Measurements from ENCODE around the gene VAPB. TPM values are rescaled to one million over a fixed set of nuclear protein-coding genes. Genes with fewer than 3 reads are reported as not detected.

The VAPB gene
- total RNA-seq, 1 donor from 2014 or later: 40.9 TPM

DNA sequence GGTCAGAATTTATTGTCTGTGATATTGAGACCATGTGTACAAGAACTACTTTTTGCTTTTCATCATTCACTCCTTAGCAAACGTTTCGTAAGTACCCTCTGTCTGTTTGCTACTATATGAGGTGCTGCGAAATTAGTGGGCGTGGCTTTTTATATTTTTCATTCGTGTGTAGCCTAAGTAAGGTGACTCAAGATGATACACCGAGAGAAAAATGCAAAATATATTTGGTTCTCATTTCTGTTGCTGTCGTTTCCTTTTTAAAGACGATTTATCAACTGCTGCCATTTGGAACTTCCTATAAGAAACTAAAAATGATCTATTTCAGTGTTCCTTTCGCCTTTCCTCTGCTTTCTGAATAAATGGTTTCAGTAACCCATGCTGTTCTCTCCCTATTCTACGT lies 61.2 kb downstream of the VAPB start:
- H3K4me1 Mint-ChIP-seq (ENCODE audit: low read depth): peaks cover 10% of the 10 kb centered on the region
- no peaks in the 10 kb centered on the region for H3K9me3 Mint-ChIP-seq
- DNase-seq (ENCODE audit: low spot score): no peak
- intact Hi-C loops (cut with micrococcal nuclease): no loop called here
- H3K36me3 Mint-ChIP-seq (ENCODE audit: low read depth): peaks cover 9% of the 10 kb centered on the region
- no peaks in the 10 kb centered on the region for H3K27me3 Mint-ChIP-seq (ENCODE audit: insufficient read depth)
- no peak overlapping the region for H3K4me3 Mint-ChIP-seq
- no peak overlapping the region for H3K27ac Mint-ChIP-seq

DNA sequence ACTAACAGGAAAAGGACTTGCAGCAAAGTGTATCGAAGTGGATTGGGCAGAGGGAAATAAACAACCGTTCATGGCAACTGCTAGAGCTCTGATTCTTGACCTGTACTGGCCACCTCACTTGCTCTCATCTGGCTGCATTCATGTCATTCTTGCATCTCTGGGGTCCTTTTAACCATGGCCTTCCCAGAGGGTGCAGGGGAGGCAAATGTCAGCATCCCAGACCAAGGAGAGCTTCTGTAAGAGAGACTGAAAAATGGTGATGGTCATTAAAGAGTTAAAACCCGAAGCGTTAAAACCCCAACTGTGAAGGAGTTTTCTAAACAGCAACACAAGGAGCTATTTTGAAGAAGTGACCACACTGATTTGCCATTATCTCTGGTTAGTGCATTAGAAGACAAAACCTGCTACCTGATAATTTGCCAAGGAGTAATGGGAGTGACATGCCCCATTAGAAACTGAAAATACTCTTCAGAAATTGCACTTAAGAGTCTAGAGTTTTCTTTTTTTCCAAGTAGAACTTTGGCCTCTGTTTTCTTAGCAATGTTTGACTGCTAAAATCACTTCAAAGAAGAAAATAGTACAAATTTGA lies 63.7 kb downstream of the VAPB start:
- H3K4me1 Mint-ChIP-seq (ENCODE audit: low read depth): peaks cover 5% of the 10 kb centered on the region
- no peaks in the 10 kb centered on the region for H3K27me3 Mint-ChIP-seq (ENCODE audit: insufficient read depth)
- intact Hi-C loops (cut with micrococcal nuclease): no loop called here
- no peaks in the 10 kb centered on the region for H3K9me3 Mint-ChIP-seq
- H3K27ac Mint-ChIP-seq: no peak overlapping the region
- H3K36me3 Mint-ChIP-seq (ENCODE audit: low read depth): peaks cover 10% of the 10 kb centered on the region
- DNase-seq (ENCODE audit: low spot score): no peak
- no peak overlapping the region for H3K4me3 Mint-ChIP-seq

DNA sequence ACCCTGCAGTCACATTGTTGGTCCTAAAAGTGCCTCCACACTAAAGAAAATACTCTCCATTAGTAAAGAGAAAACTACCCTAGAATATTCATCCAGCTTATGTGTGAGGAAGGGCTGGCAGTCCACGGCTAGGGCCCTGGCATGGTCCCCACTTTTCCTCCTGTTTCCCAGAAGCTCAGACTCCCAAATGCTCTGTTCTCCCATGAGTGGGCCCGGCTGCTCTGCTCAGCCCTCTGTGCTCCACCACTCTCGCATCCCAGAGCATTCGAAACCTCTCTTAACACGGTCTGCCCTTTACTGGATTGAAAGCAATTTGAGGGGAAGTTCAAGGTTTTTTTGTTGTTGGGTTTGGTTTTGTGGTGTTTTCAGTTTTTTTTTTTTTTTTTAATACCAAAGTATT lies 64.4 kb downstream of the VAPB start:
- intact Hi-C loops (cut with micrococcal nuclease): no loop called here
- peaks cover 5% of the 10 kb centered on the region for H3K4me1 Mint-ChIP-seq (ENCODE audit: low read depth)
- no peaks in the 10 kb centered on the region for H3K9me3 Mint-ChIP-seq
- H3K36me3 Mint-ChIP-seq (ENCODE audit: low read depth): peaks cover 8% of the 10 kb centered on the region
- H3K27ac Mint-ChIP-seq: no peak overlapping the region
- no peak for DNase-seq (ENCODE audit: low spot score)
- H3K27me3 Mint-ChIP-seq (ENCODE audit: insufficient read depth): no peaks in the 10 kb centered on the region
- no peak overlapping the region for H3K4me3 Mint-ChIP-seq

GRCh38 chr20:58454460-58454859 lies 65.4 kb downstream of the VAPB start:
- no peak overlapping the region for H3K4me3 Mint-ChIP-seq
- DNase-seq (ENCODE audit: low spot score): no peak
- H3K27ac Mint-ChIP-seq: no peak overlapping the region
- H3K27me3 Mint-ChIP-seq (ENCODE audit: insufficient read depth): peaks cover 3% of the 10 kb centered on the region
- H3K36me3 Mint-ChIP-seq (ENCODE audit: low read depth): peaks cover 8% of the 10 kb centered on the region
- intact Hi-C loops (cut with micrococcal nuclease): no loop called here
- no peaks in the 10 kb centered on the region for H3K9me3 Mint-ChIP-seq
- H3K4me1 Mint-ChIP-seq (ENCODE audit: low read depth): peaks cover 5% of the 10 kb centered on the region

DNA sequence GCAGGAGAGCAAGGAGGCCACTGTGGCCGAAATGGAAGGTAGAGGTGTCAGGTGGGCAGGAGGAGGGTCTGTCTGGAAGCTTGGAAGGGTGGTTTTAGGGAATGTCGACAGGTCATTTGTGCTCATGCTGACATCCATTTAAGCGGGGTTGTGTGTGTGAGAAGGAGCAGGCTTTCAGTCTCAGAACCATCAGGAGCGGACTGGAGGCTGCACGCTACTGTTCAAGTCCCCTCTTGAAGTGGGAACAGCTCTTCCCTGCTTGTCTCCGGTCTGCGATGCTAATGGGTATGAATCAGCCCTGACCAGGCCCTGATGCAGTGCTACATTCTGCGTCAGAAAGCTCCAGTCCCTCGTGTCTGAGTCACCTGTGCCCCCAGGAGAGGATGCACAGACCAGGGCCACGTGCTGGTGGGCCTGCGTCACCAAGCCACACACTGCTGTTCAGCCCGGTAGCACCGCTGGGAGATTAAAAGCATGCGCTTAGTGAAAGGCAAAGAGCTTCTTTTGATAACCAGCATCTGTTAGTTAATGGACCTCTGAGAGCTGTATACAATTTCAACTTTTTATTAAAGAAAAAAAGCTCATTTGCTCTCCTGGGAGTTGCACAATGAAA lies 68.2 kb downstream of the VAPB start:
- no peak overlapping the region for H3K27ac Mint-ChIP-seq
- H3K4me1 Mint-ChIP-seq (ENCODE audit: low read depth): no peaks in the 10 kb centered on the region
- H3K36me3 Mint-ChIP-seq (ENCODE audit: low read depth): peaks cover 4% of the 10 kb centered on the region
- no peaks in the 10 kb centered on the region for H3K9me3 Mint-ChIP-seq
- H3K27me3 Mint-ChIP-seq (ENCODE audit: insufficient read depth): peaks cover 3% of the 10 kb centered on the region
- no peak overlapping the region for H3K4me3 Mint-ChIP-seq
- intact Hi-C loops (cut with micrococcal nuclease): no loop called here
- no peak for DNase-seq (ENCODE audit: low spot score)

GRCh38 chr20:58458342-58459057 lies 69.5 kb downstream of the VAPB start:
- H3K9me3 Mint-ChIP-seq: no peaks in the 10 kb centered on the region
- intact Hi-C loops (cut with micrococcal nuclease): no loop called here
- peaks cover 1% of the 10 kb centered on the region for H3K36me3 Mint-ChIP-seq (ENCODE audit: low read depth)
- no peaks in the 10 kb centered on the region for H3K4me1 Mint-ChIP-seq (ENCODE audit: low read depth)
- H3K4me3 Mint-ChIP-seq: no peak overlapping the region
- H3K27me3 Mint-ChIP-seq (ENCODE audit: insufficient read depth): peaks cover 3% of the 10 kb centered on the region
- no peak overlapping the region for H3K27ac Mint-ChIP-seq
- DNase-seq (ENCODE audit: low spot score): no peak

DNA sequence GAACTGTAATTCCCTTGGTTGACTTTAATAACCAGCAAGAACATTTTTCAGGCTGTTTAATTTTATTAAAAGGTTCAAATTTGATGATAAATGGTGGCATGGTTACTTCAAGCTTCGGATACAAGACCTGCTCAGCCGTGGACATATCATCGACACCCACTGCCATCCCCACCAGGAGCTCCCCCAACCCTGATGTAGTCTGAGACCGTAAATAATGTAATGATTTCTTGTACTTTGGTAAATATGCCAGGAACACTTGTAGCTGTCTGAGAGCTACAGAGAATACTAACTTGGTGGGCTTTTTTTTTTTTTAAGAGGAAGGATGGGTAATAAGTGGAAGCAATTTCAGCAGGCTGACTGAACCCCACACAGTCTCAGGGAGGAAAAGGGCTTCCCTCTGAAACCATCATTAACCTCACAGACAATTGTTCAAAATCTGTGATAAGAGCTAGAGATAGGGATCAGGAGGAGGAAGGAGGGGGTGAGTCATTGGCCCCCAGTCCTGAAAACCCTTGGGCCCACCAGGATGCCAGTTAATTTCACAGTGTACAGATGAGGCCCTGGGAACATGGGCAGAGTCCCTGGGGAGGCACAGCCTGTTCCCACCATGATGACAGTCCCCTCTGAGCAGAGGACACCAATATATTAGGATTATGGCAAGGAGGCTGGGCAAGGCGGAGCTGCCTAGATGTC lies 70.2 kb downstream of the VAPB start:
- Mint-ChIP-seq H3K27ac (no peak overlapping the region), H3K4me1 (ENCODE audit: low read depth) (no peaks in the 10 kb centered on the region), H3K4me3 (no peak overlapping the region), H3K9me3 (no peaks in the 10 kb centered on the region), H3K36me3 (ENCODE audit: low read depth) (peaks cover 1% of the 10 kb centered on the region), H3K27me3 (ENCODE audit: insufficient read depth) (peaks cover 5% of the 10 kb centered on the region)
- DNase-seq (ENCODE audit: low spot score): no peak
- intact Hi-C loops (cut with micrococcal nuclease): no loop called here

DNA sequence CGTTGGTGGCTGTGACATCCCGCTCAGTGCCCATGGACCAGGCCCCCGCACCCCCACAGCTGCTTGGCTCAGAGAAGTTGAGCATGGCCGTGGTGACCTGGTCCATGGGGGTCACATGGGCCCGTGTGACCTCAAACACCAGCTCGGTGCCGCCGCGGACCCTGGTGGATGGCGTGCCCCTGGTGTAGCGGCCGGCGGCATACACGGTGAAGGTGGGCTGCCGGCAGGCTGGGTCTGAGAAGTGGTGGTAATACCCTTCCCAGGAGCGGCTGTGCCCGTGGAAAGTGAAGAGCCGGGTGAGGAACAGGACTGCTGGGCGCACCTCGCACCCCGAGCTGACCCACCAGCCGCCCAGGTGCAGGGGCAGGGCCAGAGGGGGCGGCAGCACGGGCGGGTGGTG lies 72.1 kb downstream of the VAPB start:
- no peaks in the 10 kb centered on the region for H3K36me3 Mint-ChIP-seq (ENCODE audit: low read depth)
- H3K4me3 Mint-ChIP-seq: no peak overlapping the region
- no peak for DNase-seq (ENCODE audit: low spot score)
- H3K27ac Mint-ChIP-seq: no peak overlapping the region
- H3K9me3 Mint-ChIP-seq: no peaks in the 10 kb centered on the region
- intact Hi-C loops (cut with micrococcal nuclease): no loop called here
- peaks cover 5% of the 10 kb centered on the region for H3K27me3 Mint-ChIP-seq (ENCODE audit: insufficient read depth)
- H3K4me1 Mint-ChIP-seq (ENCODE audit: low read depth): no peaks in the 10 kb centered on the region

GRCh38 chr20:58461899-58462298 lies 72.9 kb downstream of the VAPB start:
- intact Hi-C loops (cut with micrococcal nuclease): no loop called here
- Mint-ChIP-seq H3K9me3 (no peaks in the 10 kb centered on the region), H3K27ac (no peak overlapping the region), H3K27me3 (ENCODE audit: insufficient read depth) (peaks cover 7% of the 10 kb centered on the region), H3K4me1 (ENCODE audit: low read depth) (no peaks in the 10 kb centered on the region), H3K36me3 (ENCODE audit: low read depth) (no peaks in the 10 kb centered on the region), H3K4me3 (no peak overlapping the region)
- no peak for DNase-seq (ENCODE audit: low spot score)

DNA sequence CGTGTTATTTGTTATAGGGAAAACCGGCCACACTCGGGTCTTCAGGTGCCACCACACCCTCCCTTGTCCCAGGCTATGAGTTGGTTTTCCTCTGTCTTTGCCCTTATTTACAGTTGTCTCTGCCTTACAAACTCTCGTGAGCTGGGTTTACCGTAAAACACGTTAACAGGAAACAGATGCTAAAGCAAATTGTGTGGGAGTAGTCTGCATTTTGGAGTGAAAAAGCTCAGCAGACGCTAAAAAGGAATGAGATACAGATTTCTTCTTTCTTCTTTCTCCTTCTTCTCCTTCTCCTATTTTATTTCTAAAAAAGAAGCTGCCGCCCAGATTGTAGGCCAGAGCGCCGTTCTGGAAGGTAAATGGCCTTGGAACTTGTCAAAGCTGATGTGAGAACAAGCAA lies 74.2 kb downstream of the VAPB start:
- Mint-ChIP-seq H3K27ac (no peak overlapping the region), H3K4me3 (no peak overlapping the region), H3K4me1 (ENCODE audit: low read depth) (no peaks in the 10 kb centered on the region), H3K27me3 (ENCODE audit: insufficient read depth) (peaks cover 7% of the 10 kb centered on the region), H3K36me3 (ENCODE audit: low read depth) (no peaks in the 10 kb centered on the region), H3K9me3 (no peaks in the 10 kb centered on the region)
- no peak for DNase-seq (ENCODE audit: low spot score)
- intact Hi-C loops (cut with micrococcal nuclease): no loop called here

GRCh38 chr20:58464838-58465237 lies 75.8 kb downstream of the VAPB start:
- Mint-ChIP-seq H3K27me3 (ENCODE audit: insufficient read depth) (peaks cover 3% of the 10 kb centered on the region), H3K4me1 (ENCODE audit: low read depth) (no peaks in the 10 kb centered on the region), H3K9me3 (no peaks in the 10 kb centered on the region), H3K36me3 (ENCODE audit: low read depth) (no peaks in the 10 kb centered on the region), H3K4me3 (no peak overlapping the region), H3K27ac (no peak overlapping the region)
- no peak for DNase-seq (ENCODE audit: low spot score)
- intact Hi-C loops (cut with micrococcal nuclease): no loop called here

DNA sequence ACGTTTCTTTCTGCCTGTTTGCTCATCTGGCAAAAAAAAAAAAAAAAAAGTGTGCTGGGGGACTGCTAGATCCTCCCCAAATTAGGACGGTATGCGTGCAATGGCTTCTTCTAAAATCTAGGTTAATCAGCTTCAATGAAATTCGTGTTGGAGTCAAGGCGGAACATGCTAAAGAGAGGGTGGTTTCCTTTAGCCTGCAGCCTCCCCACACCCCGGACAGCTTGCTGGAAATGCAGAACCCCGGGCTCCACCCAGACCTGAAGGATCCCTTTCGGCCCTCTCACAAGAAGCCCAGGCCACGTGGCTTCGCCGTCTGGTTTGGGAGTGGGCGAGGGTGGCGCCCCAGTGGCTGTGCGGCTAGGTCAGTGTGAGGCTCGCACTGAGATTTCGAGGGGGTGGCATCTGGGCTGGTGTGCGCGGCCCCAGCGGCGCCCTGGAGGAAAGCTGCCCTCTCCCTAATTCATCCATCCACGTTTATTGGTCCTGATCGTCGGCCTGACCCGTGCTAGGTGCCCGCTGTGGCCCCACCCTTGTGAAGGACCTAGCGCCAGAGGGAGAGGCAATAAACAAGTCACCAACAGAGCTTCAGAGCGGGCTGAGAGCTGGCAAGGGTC lies 77.2 kb downstream of the VAPB start:
- peaks cover 3% of the 10 kb centered on the region for H3K27me3 Mint-ChIP-seq (ENCODE audit: insufficient read depth)
- intact Hi-C loops (cut with micrococcal nuclease): no loop called here

More for the DNA sequence above, 77.2 kb downstream of the VAPB start:
- Mint-ChIP-seq H3K27ac (no peak overlapping the region), H3K4me1 (ENCODE audit: low read depth) (no peaks in the 10 kb centered on the region), H3K36me3 (ENCODE audit: low read depth) (no peaks in the 10 kb centered on the region), H3K9me3 (no peaks in the 10 kb centered on the region), H3K4me3 (no peak overlapping the region)
- no peak for DNase-seq (ENCODE audit: low spot score)

Data from activated T-helper 1 cell treated with anti-CD3 and anti-CD28 coated beads, Interleukin-12 subunit alpha, Interleukin-12 subunit beta, Interleukin-2, Interleukin-4 antibody, amounts not matched to agents 30 ng/mL and 10 ng/mL and 1 ng/mL, durations not matched to agents 14 hours and 24 hours and 36 hours (primary cell).